K562 (cell line): Measurements from ENCODE around the gene EYA3. TPM values are rescaled to one million over a fixed set of nuclear protein-coding genes. Genes with fewer than 3 reads are reported as not detected.
A peak's percentile ranks its signal among the peaks of the same experiment; 100 is the strongest.

Source experiments
- ATAC-seq: fragments of 200-7000 bp; cut with Tn5 transposase; 3 replicates; pipeline ENCODE4 v1.9.1; 2020; ENCODE audit warnings: moderate library complexity
- BruUV-seq: library from RNA; stranded (reverse); fragments of 400-500 nt; replicated peaks from 2 replicates; lab custom pipeline; 2021; lab: Mats Ljungman, UMichigan
- CTCF ChIA-PET: fragments of 300-600 bp; formaldehyde crosslinking; extraction: SDS; loops from one replicate; lab custom pipeline; 2021; ENCODE audit warnings: low intra/inter-chr PET ratio; lab: Yijun Ruan, JAX
- POLR2A ChIA-PET: fragments of 300-600, 350-650 bp; sonication (Branson Sonifier 250); formaldehyde crosslinking; extraction: SDS; loops from one replicate; lab custom pipeline; 2021; ENCODE audit warnings: antibody characterized with exemption, inconsistent platforms; lab: Yijun Ruan, JAX
- DNase-seq, 4 experiments: peaks; one replicate each; pipeline versions ENCODE4 v3.0.0 to v3.0.0-alpha.2; 2011 to 2018; ENCODE audit warnings: low spot score in 3 of 4, mixed read lengths in 3 of 4; ENCODE audit errors: extremely low read depth in 1 of 4
- FAIRE-seq: peaks from 2 replicates; lab custom pipeline; 2011; peaks lifted over from hg19 to GRCh38; lab: Jason Lieb, UNC
- H2AFZ ChIP-seq: 2 replicates; pipeline ENCODE4 v1.6.0; 2011; ENCODE audit warnings: low read depth, low read length, control low read depth, inconsistent platforms
- H3K27ac ChIP-seq: fragments of 200-600 bp; 3 replicates; pipeline ENCODE4 v1.8.0; 2011; ENCODE audit warnings: low read depth, mild to moderate bottlenecking, control low read depth, inconsistent platforms, low read length, moderate library complexity, mixed read lengths; ENCODE audit errors: extremely low read depth
- H3K27me3 ChIP-seq, 2 experiments: fragments of 300-600 bp in 1 of 2; 2 replicates in 1 of 2; 3 replicates in 1 of 2; pipeline versions ENCODE4 v1.6.0 to v1.8.0; 2011; ENCODE audit warnings: inconsistent platforms in 2 of 2, low read length in 2 of 2, mild to moderate bottlenecking in 1 of 2, mixed read lengths in 1 of 2, moderate library complexity in 1 of 2; ENCODE audit not compliant: control insufficient read depth in 2 of 2, insufficient read depth in 2 of 2
- H3K36me3 ChIP-seq: fragments of 300-600 bp; 3 replicates; pipeline ENCODE4 v1.8.0; 2011; ENCODE audit warnings: mild to moderate bottlenecking, low read length, inconsistent platforms; ENCODE audit not compliant: control insufficient read depth, insufficient read depth
- H3K4me1 ChIP-seq, 2 experiments: fragments of 200-600 bp in 1 of 2; replicated peaks in 1 of 2; 2 replicates in 1 of 2; 3 replicates in 1 of 2; pipeline versions ENCODE4 v1.5.1 to v1.8.0; 2011; ENCODE audit warnings: inconsistent platforms in 2 of 2, low read length in 2 of 2, mild to moderate bottlenecking in 1 of 2, mixed read lengths in 1 of 2, moderate library complexity in 1 of 2; ENCODE audit not compliant: control insufficient read depth in 2 of 2, insufficient read depth in 2 of 2
- H3K4me2 ChIP-seq: 2 replicates; pipeline ENCODE4 v1.6.1; 2011; ENCODE audit warnings: low read length, control low read depth, inconsistent platforms, mixed read lengths; ENCODE audit not compliant: insufficient read depth
- H3K4me3 ChIP-seq: fragments of 200-600 bp; sonication (generic), shearing (Covaris generic); 2 replicates; pipeline ENCODE4 v1.5.1; 2016; ENCODE audit warnings: control low read depth, inconsistent platforms
- H3K79me2 ChIP-seq: fragments of 200-600 bp; 3 replicates; pipeline ENCODE4 v1.8.0; 2011; ENCODE audit warnings: low read length, inconsistent platforms; ENCODE audit not compliant: control insufficient read depth, insufficient read depth
- H3K9ac ChIP-seq, 2 experiments: 2 replicates each; pipeline versions ENCODE4 v1.6.0 to v1.6.1; 2011; ENCODE audit warnings: low read depth in 2 of 2, low read length in 2 of 2, control low read depth in 1 of 2, inconsistent platforms in 1 of 2, mild to moderate bottlenecking in 1 of 2, mixed read lengths in 1 of 2; ENCODE audit not compliant: insufficient read depth in 1 of 2
- H3K9me1 ChIP-seq: one replicate; pipeline ENCODE4 v1.6.0; 2011; ENCODE audit warnings: inconsistent platforms, mild to moderate bottlenecking, low read length, moderate library complexity; ENCODE audit not compliant: control insufficient read depth, insufficient read depth
- H3K9me3 ChIP-seq: replicated peaks from 2 replicates; pipeline ENCODE4 v1.5.1; 2011; ENCODE audit warnings: low read depth, low read length, inconsistent platforms; ENCODE audit not compliant: control insufficient read depth, insufficient read depth
- H4K20me1 ChIP-seq: replicated peaks from 2 replicates; pipeline ENCODE4 v1.6.1; 2011; ENCODE audit warnings: low read length, inconsistent platforms, mixed read lengths; ENCODE audit not compliant: control insufficient read depth, insufficient read depth
- CTBP1 ChIP-seq: fragments of 450-650 bp; IDR thresholded peaks from 2 replicates; pipeline ENCODE4 v1.6.1; 2016; ENCODE audit warnings: borderline replicate concordance
- CTCFL ChIP-seq: IDR thresholded peaks from 2 replicates; pipeline ENCODE4 v1.6.1; 2011; ENCODE audit warnings: borderline replicate concordance, low read depth, mild to moderate bottlenecking, moderate library complexity, low read length; ENCODE audit not compliant: insufficient read depth, poor library complexity, severe bottlenecking
- GABPA ChIP-seq: fragments of 200-800 bp; sonication (Bioruptor generic); conservative IDR thresholded peaks from 2 replicates; pipeline ENCODE4 v1.6.1; 2016; ENCODE audit warnings: low read depth, missing genetic modification characterization, missing compliant biosample characterization
- L3MBTL2 ChIP-seq: fragments of 450-650 bp; IDR thresholded peaks from 2 replicates; pipeline ENCODE4 v1.6.1; 2016; ENCODE audit warnings: mild to moderate bottlenecking, moderate library complexity
- MIER1 ChIP-seq: fragments of 450-650 bp; IDR thresholded peaks from 2 replicates; pipeline ENCODE4 v1.6.1; 2016; ENCODE audit warnings: antibody characterized with exemption, mild to moderate bottlenecking, low read depth
- MTA3 ChIP-seq: fragments of 450-650 bp; formaldehyde crosslinking; IDR thresholded peaks from 2 replicates; pipeline ENCODE4 v1.6.1; 2017; ENCODE audit warnings: mild to moderate bottlenecking, borderline replicate concordance
- NONO ChIP-seq, 2 experiments: fragments of 200-400 bp in 1 of 2; fragments of 450-650 bp in 1 of 2; formaldehyde crosslinking in 1 of 2; IDR thresholded peaks; 2 replicates each; pipeline ENCODE4 v1.6.1; 2017; ENCODE audit warnings: low read depth in 2 of 2, mild to moderate bottlenecking in 2 of 2, moderate library complexity in 2 of 2, low read length in 1 of 2
- RAD21 ChIP-seq, 2 experiments: fragments of 250-450 bp in 1 of 2; fragments of 450-650 bp in 1 of 2; sonication (Bioruptor Pico) in 1 of 2; formaldehyde crosslinking in 1 of 2; IDR thresholded peaks in 1 of 2; conservative IDR thresholded peaks in 1 of 2; 2 replicates each; pipeline versions ENCODE4 v1.4.0 to v1.8.0; 2020 to 2022; ENCODE audit warnings: mild to moderate bottlenecking in 2 of 2, moderate library complexity in 1 of 2
- SNIP1 ChIP-seq: fragments of 450-650 bp; IDR thresholded peaks from 2 replicates; pipeline ENCODE4 v1.7.1; 2017; ENCODE audit warnings: low read depth, mild to moderate bottlenecking
- TCF3 ChIP-seq: sonication (generic); formaldehyde crosslinking; IDR thresholded peaks from 2 replicates; pipeline ENCODE4 v1.4.0; 2020; ENCODE audit warnings: mild to moderate bottlenecking, missing genetic modification reagents
- ZBTB33 ChIP-seq: sonication (generic); formaldehyde crosslinking; IDR thresholded peaks from 2 replicates; pipeline ENCODE4 v1.8.1; 2023; ENCODE audit warnings: mild to moderate bottlenecking, missing genetic modification reagents
- ZNF217 ChIP-seq: sonication (generic); formaldehyde crosslinking; IDR thresholded peaks from 2 replicates; pipeline ENCODE4 v1.8.0; 2022; ENCODE audit warnings: mild to moderate bottlenecking, missing genetic modification reagents
- ZNF282 ChIP-seq: sonication (generic); formaldehyde crosslinking; IDR thresholded peaks from 2 replicates; pipeline ENCODE4 v1.8.1; 2023; ENCODE audit warnings: missing genetic modification reagents
- ZNF707 ChIP-seq: fragments of 250-450 bp; sonication (Bioruptor Pico); conservative IDR thresholded peaks from 2 replicates; pipeline ENCODE4 v1.8.0; 2022; ENCODE audit warnings: inconsistent platforms, mild to moderate bottlenecking, moderate library complexity
- WGBS: fragments of 100-300 bp; shearing (Covaris generic); methylation state at CpG from one replicate; pipeline ENCODE4 v1.1.6; 2016; ENCODE audit warnings: low coverage, mixed read lengths; ENCODE audit not compliant: insufficient coverage; ENCODE audit errors: missing lambda C conversion rate; 5-methylcytosine and 5-hydroxymethylcytosine counted together
- in situ Hi-C: fragments of 300-500 bp; cut with MboI; formaldehyde crosslinking; loops from 4 replicates; pipeline ENCODE4 v1.15.0; 2018; ENCODE audit warnings: inconsistent platforms, mixed read lengths
- intact Hi-C: fragments of 100-400 bp; cut with micrococcal nuclease; formaldehyde crosslinking; loops from 2 replicates; pipeline ENCODE4 v1.14.2; 2022
- polyA plus RNA-seq, 8 experiments: library from polyadenylated mRNA; depleted of rRNA in 4 of 8; stranded (reverse) in 5 of 8; unstranded in 3 of 8; fragments of >200 nt; fragmentation: Nextera tagmentation in 2 of 8; fragmentation: Illumina TruSeq in 1 of 8; extraction: Ambion mirVana in 2 of 8; extraction: Trizol in 1 of 8; gene quantifications; 2 replicates each; pipeline versions ENCODE4 v1.2.1 to v1.2.3, GENCODE V29; 2011 to 2014; ENCODE audit warnings: inconsistent platforms in 1 of 8, missing spikeins in 1 of 8
- total RNA-seq, 7 experiments: library from RNA; depleted of rRNA in 6 of 7; stranded (reverse); fragments of >200 nt in 6 of 7; fragmentation: Illumina TruSeq in 2 of 7; extraction: Trizol in 2 of 7; gene quantifications; 2 replicates each; pipeline versions ENCODE4 v1.2.1 to v1.2.3, GENCODE V29; 2011 to 2021; ENCODE audit warnings: low replicate concordance in 1 of 7
- TF ChIP-seq, protein P1 (sequence below): fragments of 250-450 bp; sonication (Bioruptor Pico); IDR thresholded peaks from 2 replicates; pipeline ENCODE4 v1.5.0; 2020; ENCODE audit warnings: mild to moderate bottlenecking

EYA3 gene
- total and polyA plus RNA-seq, 9 of the 15 experiments (the other 6 are each of a cell fraction or from before 2014, with no cell fraction given) = 21.7 to 64.0 (median 43.6) TPM

DNA sequence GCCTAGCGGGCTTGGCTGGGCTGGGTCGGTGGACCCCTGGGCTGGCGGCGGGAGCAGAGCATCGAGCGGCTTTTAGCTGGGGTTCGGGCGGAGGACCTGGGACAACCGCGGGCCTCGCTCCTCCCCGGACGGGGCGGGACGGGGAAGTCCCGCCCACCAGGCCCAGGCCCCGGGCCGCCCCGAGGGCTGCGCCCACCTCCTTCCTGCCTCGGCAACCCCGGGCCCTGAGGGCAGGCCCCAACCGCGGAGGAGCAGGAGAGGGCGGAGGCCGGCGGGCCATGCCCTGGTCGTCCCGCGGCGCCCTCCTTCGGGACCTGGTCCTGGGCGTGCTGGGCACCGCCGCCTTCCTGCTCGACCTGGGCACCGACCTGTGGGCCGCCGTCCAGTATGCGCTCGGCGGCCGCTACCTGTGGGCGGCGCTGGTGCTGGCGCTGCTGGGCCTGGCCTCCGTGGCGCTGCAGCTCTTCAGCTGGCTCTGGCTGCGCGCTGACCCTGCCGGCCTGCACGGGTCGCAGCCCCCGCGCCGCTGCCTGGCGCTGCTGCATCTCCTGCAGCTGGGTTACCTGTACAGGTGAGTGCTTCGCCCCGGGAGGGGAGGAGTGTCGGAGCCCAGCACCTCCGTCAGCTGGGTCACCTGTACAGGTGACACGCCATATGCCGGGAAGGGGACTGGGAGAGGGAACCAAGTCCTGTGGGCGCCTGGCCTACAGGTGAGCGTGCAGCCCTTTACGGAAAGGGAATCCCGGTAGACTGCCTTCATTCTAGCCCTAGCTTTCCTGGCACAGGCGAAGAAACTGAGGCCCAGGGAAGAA is 128.4 kb downstream of the EYA3 start, which contains the start of gene XKR8:
Gene XKR8, plus strand, starts transcription at position 182 of the 812 bp plus-strand sequence. Its CDS starts 97 bp downstream, at position 279.
- ATAC-seq (peak; percentile 88), DNase-seq (peak; percentile 64 to 87 (median 82)), FAIRE-seq (no peak)
- no peaks in the 10 kb centered on the region for H3K9me3 ChIP-seq
- H4K20me1 ChIP-seq = no peaks in the 10 kb centered on the region
- POLR2A ChIA-PET = interaction anchor here (0.7 to 1.0 kb wide), 2 partner anchors 12 to 18 kb away, joined by 3 to 4 read pairs; no protein-coding TSS in a partner anchor
- 68% methylated on average over 43 of the region's 68 CpGs for WGBS
- in situ Hi-C loops (no loop called here), intact Hi-C loops (no loop called here)
- no TSS peak for BruUV-seq
- peak within 1 kb of the TSS; percentile 80 for H2AFZ ChIP-seq
- peak within 1 kb of the TSS; percentile 50 to 82 for H3K9ac ChIP-seq
- H3K27me3 ChIP-seq = peaks cover 0 to 2% of the 10 kb centered on the region in 2 experiments; a peak in 1 of 5 replicates
- peak within 1 kb of the TSS; percentile 69; the same call in 1 of the 2 replicates for H3K4me2 ChIP-seq
- H3K4me1 ChIP-seq = peaks cover 0 to 28% of the 10 kb centered on the region in 2 experiments; a peak in 3 of 5 replicates
- H3K9me1 ChIP-seq = no peaks in the 10 kb centered on the region
- CTCF ChIA-PET = no interaction called here
- H3K79me2 ChIP-seq = no peaks in the 10 kb centered on the region
- H3K27ac ChIP-seq = peak within 1 kb of the TSS; percentile 61; the same call in 2 of the 3 replicates
- H3K36me3 ChIP-seq = no peaks in the 10 kb centered on the region
- H3K4me3 ChIP-seq = peak within 1 kb of the TSS; percentile 39
- no peak for TF ChIP-seq SNIP1
- TF ChIP-seq MIER1 = no peak
- TF ChIP-seq ZNF707 (CRISPR knock-in tag) = no peak
- TF ChIP-seq CTBP1 = peak; percentile 50; the same call in 1 of the 2 replicates
- no peak for TF ChIP-seq ZNF217 (CRISPR knock-in tag)
- TF ChIP-seq CTCFL = peak; percentile 56
- no peak for TF ChIP-seq TCF3 (CRISPR knock-in tag)
- peak; percentile 99 for TF ChIP-seq ZBTB33 (CRISPR knock-in tag)
- TF ChIP-seq ZNF282 (CRISPR knock-in tag) = 0 out of 2 replicates have a peak, but pooled peaks have one; percentile 53
- TF ChIP-seq, protein P1, sequence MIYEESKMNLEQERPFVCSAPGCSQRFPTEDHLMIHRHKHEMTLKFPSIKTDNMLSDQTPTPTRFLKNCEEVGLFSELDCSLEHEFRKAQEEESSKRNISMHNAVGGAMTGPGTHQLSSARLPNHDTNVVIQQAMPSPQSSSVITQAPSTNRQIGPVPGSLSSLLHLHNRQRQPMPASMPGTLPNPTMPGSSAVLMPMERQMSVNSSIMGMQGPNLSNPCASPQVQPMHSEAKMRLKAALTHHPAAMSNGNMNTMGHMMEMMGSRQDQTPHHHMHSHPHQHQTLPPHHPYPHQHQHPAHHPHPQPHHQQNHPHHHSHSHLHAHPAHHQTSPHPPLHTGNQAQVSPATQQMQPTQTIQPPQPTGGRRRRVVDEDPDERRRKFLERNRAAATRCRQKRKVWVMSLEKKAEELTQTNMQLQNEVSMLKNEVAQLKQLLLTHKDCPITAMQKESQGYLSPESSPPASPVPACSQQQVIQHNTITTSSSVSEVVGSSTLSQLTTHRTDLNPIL (CRISPR knock-in tag) = no peak
- 0 out of 4 replicates have a peak, but pooled peaks of 1 of the 2 experiments have one; percentile 29 for TF ChIP-seq NONO (IDR thresholded peaks at IDR 0.05; ENCODE audit: low read depth in 2 of 2, low read length in 1 of 2)
- TF ChIP-seq RAD21 (CRISPR knock-in tag; conservative IDR thresholded peaks at IDR 0.05 in 1 of 2, IDR thresholded peaks at IDR 0.05 in 1 of 2) = peak in 1 of 2 experiments; percentile 26; a peak in 2 of 4 replicates
- peak; percentile 40; the same call in 1 of the 2 replicates for TF ChIP-seq GABPA
- TF ChIP-seq L3MBTL2 = peak; percentile 31; the same call in 1 of the 2 replicates
- peak; percentile 37; the same call in 1 of the 2 replicates for TF ChIP-seq MTA3
